Measurements from ENCODE around the gene SLC24A5. TPM values are rescaled to one million over a fixed set of nuclear protein-coding genes. Genes with fewer than 3 reads are reported as not detected.

Gene SLC24A5
- total and polyA plus RNA-seq, 7 donors = not detected

- TF ChIP-seq CTCF (IDR thresholded peaks at IDR 0.05) = no peak
- Histone ChIP-seq H3K27me3 (ENCODE audit: insufficient read depth in 3 of 3, low read length in 2 of 3) (peaks cover 0 to 3% (median 2%) of the 10 kb centered on the region in 3 donors), H3K9me3 (no peaks in the 10 kb centered on the region), H3K36me3 (ENCODE audit: insufficient read depth in 1 of 2, low read depth in 1 of 2) (no peaks in the 10 kb centered on the region), H3K27ac (no peak overlapping the region), H3K4me1 (no peaks in the 10 kb centered on the region), H3K4me3 (no peak overlapping the region)
- no peak for DNase-seq
- no peak for ATAC-seq
- intact Hi-C loops (cut with DNase I) = no loop called here
- 33 to 50% (median 36%) methylated on average over 5 of the region's 5 CpGs for WGBS, 3 donors
Observed at GRCh38 chr15:48086576-48086975, 34.2 kb upstream of the SLC24A5 start.

DNA sequence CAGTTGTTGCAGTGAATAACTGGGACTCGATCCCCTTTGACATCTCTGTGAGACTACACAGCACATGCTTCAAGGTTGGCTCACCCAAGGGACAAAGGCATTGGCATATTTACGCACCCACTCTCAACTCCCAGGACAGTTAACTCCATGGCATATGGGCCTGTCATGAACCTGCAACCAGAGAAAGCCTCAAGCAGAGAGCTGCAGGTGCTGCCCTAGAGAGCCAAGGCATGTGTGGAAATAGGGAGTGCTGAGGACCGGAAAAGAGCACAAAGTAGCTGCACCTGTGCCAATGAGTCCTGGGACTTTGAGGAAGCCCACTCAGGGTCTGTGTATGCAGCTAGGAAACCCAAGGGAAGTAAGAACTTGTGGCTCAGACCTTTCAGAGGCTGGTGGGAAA lies 32.9 kb upstream of the SLC24A5 start:
- no peak for TF ChIP-seq CTCF (IDR thresholded peaks at IDR 0.05)
- intact Hi-C loops (cut with DNase I) = no loop called here
- H3K4me3 ChIP-seq = no peak overlapping the region

GRCh38 chr15:48089702-48090101 lies 31.1 kb upstream of the SLC24A5 start:
- intact Hi-C loops (cut with DNase I) = no loop called here

More for the DNA sequence above, 32.9 kb upstream of the SLC24A5 start:
- no peaks in the 10 kb centered on the region for H3K4me1 ChIP-seq
- ATAC-seq = no peak
- WGBS, 3 donors = 77 to 84% (median 83%) methylated on average over 3 of the region's 3 CpGs
- no peak for DNase-seq
- no peak overlapping the region for H3K27ac ChIP-seq
- H3K9me3 ChIP-seq = no peaks in the 10 kb centered on the region
- H3K36me3 ChIP-seq (ENCODE audit: insufficient read depth in 1 of 2, low read depth in 1 of 2) = no peaks in the 10 kb centered on the region
- H3K27me3 ChIP-seq (ENCODE audit: insufficient read depth in 3 of 3, low read length in 2 of 3) = peaks cover 0 to 3% (median 2%) of the 10 kb centered on the region in 3 donors

GRCh38 chr15:48090115-48090514 lies 30.7 kb upstream of the SLC24A5 start:
- no peak for TF ChIP-seq CTCF (IDR thresholded peaks at IDR 0.05)
- intact Hi-C loops (cut with DNase I) = no loop called here
- ATAC-seq (no peak), DNase-seq (no peak)
- WGBS, 3 donors = 51 to 73% (median 52%) methylated on average over 2 of the region's 2 CpGs
- Histone ChIP-seq H3K36me3 (ENCODE audit: insufficient read depth in 1 of 2, low read depth in 1 of 2) (no peaks in the 10 kb centered on the region), H3K27ac (no peak overlapping the region), H3K4me3 (no peak overlapping the region), H3K4me1 (no peaks in the 10 kb centered on the region), H3K9me3 (no peaks in the 10 kb centered on the region), H3K27me3 (ENCODE audit: insufficient read depth in 3 of 3, low read length in 2 of 3) (peaks cover 0 to 3% (median 2%) of the 10 kb centered on the region in 3 donors)

More at GRCh38 chr15:48089702-48090101, 31.1 kb upstream of the SLC24A5 start:
- no peak for TF ChIP-seq CTCF (IDR thresholded peaks at IDR 0.05)
- WGBS, 3 donors = 42 to 46% (median 43%) methylated on average over 6 of the region's 6 CpGs
- H3K4me1 ChIP-seq = no peaks in the 10 kb centered on the region
- peaks cover 0 to 3% (median 2%) of the 10 kb centered on the region in 3 donors for H3K27me3 ChIP-seq (ENCODE audit: insufficient read depth in 3 of 3, low read length in 2 of 3)
- no peaks in the 10 kb centered on the region for H3K9me3 ChIP-seq
- H3K36me3 ChIP-seq (ENCODE audit: insufficient read depth in 1 of 2, low read depth in 1 of 2) = no peaks in the 10 kb centered on the region
- H3K4me3 ChIP-seq = no peak overlapping the region
- no peak overlapping the region for H3K27ac ChIP-seq
- no peak for ATAC-seq
- DNase-seq = no peak

GRCh38 chr15:48090666-48091065 lies 30.1 kb upstream of the SLC24A5 start:
- Histone ChIP-seq H3K27me3 (ENCODE audit: insufficient read depth in 3 of 3, low read length in 2 of 3) (peaks cover 0 to 3% (median 2%) of the 10 kb centered on the region in 3 donors), H3K27ac (no peak overlapping the region), H3K36me3 (ENCODE audit: insufficient read depth in 1 of 2, low read depth in 1 of 2) (no peaks in the 10 kb centered on the region), H3K9me3 (no peaks in the 10 kb centered on the region), H3K4me3 (no peak overlapping the region), H3K4me1 (no peaks in the 10 kb centered on the region)
- intact Hi-C loops (cut with DNase I) = no loop called here
- DNase-seq = no peak
- TF ChIP-seq CTCF (IDR thresholded peaks at IDR 0.05) = no peak
- ATAC-seq = no peak
- WGBS, 3 donors = 16 to 33% (median 18%) methylated on average over 3 of the region's 3 CpGs
